ELR (cell line): ENCODE results near the gene DSE.
A peak's percentile ranks its signal among the peaks of the same experiment; 100 is the strongest.

ENCODE experiments used
- DNase-seq: peaks from one replicate; pipeline ENCODE4 v3.0.0-alpha.2; 2015; ENCODE audit warnings: low read depth

The DSE gene

GRCh38 chr6:116413357-116413756, 42.6 kb downstream of the DSE start:
- DNase-seq: no peak

- DNase-seq: no peak
Observed at GRCh38 chr6:116417661-116418060, 46.9 kb downstream of the DSE start.

- DNase-seq: peak; percentile 76
Observed at GRCh38 chr6:116419069-116419786, 48.5 kb downstream of the DSE start.

- no peak for DNase-seq
Observed at GRCh38 chr6:116420341-116420740, 49.6 kb downstream of the DSE start.

GRCh38 chr6:116422238-116422637, 51.5 kb downstream of the DSE start:
- DNase-seq: no peak

GRCh38 chr6:116424001-116424400, 53.3 kb downstream of the DSE start:
- DNase-seq: peak; percentile 85

- no peak for DNase-seq
Observed at GRCh38 chr6:116426551-116426950, 55.8 kb downstream of the DSE start.

- DNase-seq: no peak
Observed at GRCh38 chr6:116429111-116429510, 58.4 kb downstream of the DSE start.

GRCh38 chr6:116430860-116431259, 60.1 kb downstream of the DSE start:
- no peak for DNase-seq

- DNase-seq: no peak
Observed at GRCh38 chr6:116431964-116432595, 61.3 kb downstream of the DSE start.

- no peak for DNase-seq
Observed at GRCh38 chr6:116433206-116433712, 62.5 kb downstream of the DSE start.

- DNase-seq: no peak
Observed at GRCh38 chr6:116434056-116434725, 63.4 kb downstream of the DSE start.

GRCh38 chr6:116436586-116436985, 65.8 kb downstream of the DSE start:
- no peak for DNase-seq

- no peak for DNase-seq
Observed at GRCh38 chr6:116437656-116438055, 66.9 kb downstream of the DSE start.

- no peak for DNase-seq
Observed at GRCh38 chr6:116438590-116439448, 68.1 kb downstream of the DSE start.

- DNase-seq: no peak
Observed at GRCh38 chr6:116439522-116440051, 68.8 kb downstream of the DSE start.

- no peak for DNase-seq
Observed at GRCh38 chr6:116443105-116443504, 72.4 kb downstream of the DSE start.

- DNase-seq: peak; percentile 61
Observed at GRCh38 chr6:116444092-116444491, 73.3 kb downstream of the DSE start.

- no peak for DNase-seq
Observed at GRCh38 chr6:116444575-116444974, 73.8 kb downstream of the DSE start.

GRCh38 chr6:116445102-116445501, 74.4 kb downstream of the DSE start:
- DNase-seq: no peak

- DNase-seq: peak; percentile 67
Observed at GRCh38 chr6:116446399-116446798, 75.7 kb downstream of the DSE start.

GRCh38 chr6:116447052-116447451, 76.3 kb downstream of the DSE start:
- no peak for DNase-seq
